ENCODE results near the gene SHC4.
"Not testable (repeated sequence)": the region's sequence is repeated elsewhere in the genome, so short reads cannot be mapped to it uniquely, and the experiment has no call there.

SHC4 gene

GRCh38 chr15:48790466-48791115, 173.1 kb downstream of the SHC4 start:
- DNase-seq: not testable (repeated sequence)

- DNase-seq: no peak
Measured at GRCh38 chr15:48785712-48786111, 178.0 kb downstream of the SHC4 start.

GRCh38 chr15:48785195-48785594, 178.5 kb downstream of the SHC4 start:
- no peak for DNase-seq

GRCh38 chr15:48784756-48785155, 179.0 kb downstream of the SHC4 start:
- no peak for DNase-seq

GRCh38 chr15:48782911-48783310, 180.8 kb downstream of the SHC4 start:
- DNase-seq: no peak

- DNase-seq: no peak
Measured at GRCh38 chr15:48781481-48782081, 182.1 kb downstream of the SHC4 start.

- no peak for DNase-seq
Measured at GRCh38 chr15:48781017-48781416, 182.7 kb downstream of the SHC4 start.

GRCh38 chr15:48778331-48778730, 185.4 kb downstream of the SHC4 start:
- DNase-seq: no peak

- no peak for DNase-seq
Measured at GRCh38 chr15:48777645-48778330, 185.9 kb downstream of the SHC4 start.

- DNase-seq: no peak
Measured at GRCh38 chr15:48775546-48775945, 188.2 kb downstream of the SHC4 start.

GRCh38 chr15:48774484-48774883, 189.2 kb downstream of the SHC4 start:
- DNase-seq: no peak
